Heart right ventricle (tissue), 16 donors: ENCODE results near the gene MED14. TPM values are rescaled to one million over a fixed set of nuclear protein-coding genes. Genes with fewer than 3 reads are reported as not detected.

Experiments used
- ATAC-seq, 8 donors: fragments of 200-7000 bp; cut with Tn5 transposase; one replicate each; pipeline ENCODE4 v1.9.1; 2020; ENCODE audit warnings: mild to moderate bottlenecking in 8 of 8, moderate library complexity in 8 of 8, moderate number of reproducible peaks in 1 of 8
- DNase-seq, 2 donors: peaks; one replicate each; pipeline ENCODE4 v3.0.0-alpha.2; 2020
- H3K27ac ChIP-seq, 10 donors: fragments of 200-600 bp; sonication (generic) in 2 of 10; one replicate each; pipeline versions ENCODE4 v1.5.0 to v1.8.0; 2020 to 2022; ENCODE audit warnings: mild to moderate bottlenecking in 3 of 10
- H3K27me3 ChIP-seq, 7 donors: fragments of 200-600 bp; one replicate each; pipeline ENCODE4 v1.8.0; 2021 to 2022; ENCODE audit warnings: mild to moderate bottlenecking in 2 of 7
- H3K36me3 ChIP-seq, 9 donors: fragments of 200-600 bp; sonication (generic) in 1 of 9; one replicate each; pipeline versions ENCODE4 v1.5.0 to v1.8.0; 2020 to 2022; ENCODE audit warnings: mild to moderate bottlenecking in 2 of 9
- H3K4me1 ChIP-seq, 9 donors: fragments of 200-600 bp; sonication (generic) in 1 of 9; one replicate each; pipeline versions ENCODE4 v1.5.0 to v1.8.0; 2020 to 2022; ENCODE audit warnings: mild to moderate bottlenecking in 4 of 9
- H3K4me3 ChIP-seq, 10 donors: fragments of 200-600 bp; sonication (generic) in 2 of 10; one replicate each; pipeline versions ENCODE4 v1.5.0 to v1.8.0; 2020 to 2022; ENCODE audit warnings: mild to moderate bottlenecking in 7 of 10, moderate library complexity in 2 of 10
- H3K9me3 ChIP-seq, 11 donors: fragments of 200-600 bp in 10 of 11; sonication (generic) in 2 of 11; one replicate each; pipeline versions ENCODE4 v1.5.0 to v1.8.0; 2013 to 2022; ENCODE audit warnings: mild to moderate bottlenecking in 2 of 11, control low read depth in 1 of 11, moderate library complexity in 1 of 11
- WGBS, 2 donors: extraction: QIAGEN DNeasy Blood & Tissue Kit; methylation state at CpG; one replicate each; pipeline ENCODE4 v1.1.7; 2013; ENCODE audit warnings: inconsistent platforms in 1 of 2; 5-methylcytosine and 5-hydroxymethylcytosine counted together
- intact Hi-C, 10 donors: fragments of 100-400 bp; cut with DNase I; formaldehyde crosslinking; loops; one replicate each; pipeline versions ENCODE4 v1.11.1 to v1.14.2; 2022
- polyA plus RNA-seq, 2 donors: library from polyadenylated mRNA; stranded (reverse); fragments of 200-250 nt; gene quantifications; one replicate each; pipeline ENCODE4 v1.2.3, GENCODE V29; 2013
- total RNA-seq, 10 donors: library from RNA; stranded (reverse); fragmentation: NEBNext Ultra II Directional in 3 of 10; extraction: Animal tissue kit (Norgen Biotek cat#: 25700) in 3 of 10; gene quantifications; one replicate each; pipeline versions ENCODE4 v1.2.1 to v1.2.4, GENCODE V29; 2021 to 2023
- TF ChIP-seq, protein P1 (sequence below), 9 donors: fragments of 200-600 bp; sonication (generic) in 2 of 9; IDR thresholded peaks; one replicate each; pipeline versions ENCODE4 v1.5.0 to v1.8.0; 2021 to 2022; ENCODE audit warnings: antibody characterized with exemption in 9 of 9, mild to moderate bottlenecking in 5 of 9, moderate library complexity in 1 of 9
- donor health status: Arrhythmogenic right ventricular cardiomyopathy.
- donor health status: ischemic (EF 13 %, LVEDD 7.1; RV severe dilation, severe dysfunction).
- donor health status: healthy with polysubstance abuse.
- donor health status: DM: no; HTN: yes; CAD: no.
- donor health status: DM: no; HTN: no; CAD: no.
- donor health status: ischemic (EF 25% LVEDD 6.9; RV normal size, moderate dysfunction).
- donor health status: ischemic (EF 25% LVEDD 5.7; RV mildly dilated, moderate dysfunction).
- donor health status: healthy.
- donor health status: DM: yes; HTN: yes; CAD: no.
- donor health status: Ischemic cardiomyopathy.
- donor health status: ischemic (EF 35%, LVEDD 5.7; RV mildly dilated, moderate dysfunction).
- donor health status: nonischemic (EF 11% LVEDD 7.7; RV severe dilation, severe dysfunction).
- donor health status: DM: yes; HTN: yes; CAD: no.
- donor health status: PGD.
- donor health status: ischemic (EF 29% LVEDD 5.4; RV normal size, mild dysfunction).
- donor health status: nonischemic (EF 23%, LVEDD 6.1; RV moderate dilation, normal function).

MED14 gene
- total and polyA plus RNA-seq, 12 donors = 7.1 to 44.9 (median 33.1) TPM

- DNase-seq = no peak
- Histone ChIP-seq H3K27ac (no peak overlapping the region), H3K36me3 (peaks cover 0 to 70% (median 4%) of the 10 kb centered on the region in 9 donors), H3K4me1 (no peaks in the 10 kb centered on the region), H3K9me3 (no peaks in the 10 kb centered on the region), H3K27me3 (peaks cover 0 to 61% (median 0%) of the 10 kb centered on the region in 7 donors), H3K4me3 (no peak overlapping the region)
- ATAC-seq = no peak
- TF ChIP-seq, protein P1, sequence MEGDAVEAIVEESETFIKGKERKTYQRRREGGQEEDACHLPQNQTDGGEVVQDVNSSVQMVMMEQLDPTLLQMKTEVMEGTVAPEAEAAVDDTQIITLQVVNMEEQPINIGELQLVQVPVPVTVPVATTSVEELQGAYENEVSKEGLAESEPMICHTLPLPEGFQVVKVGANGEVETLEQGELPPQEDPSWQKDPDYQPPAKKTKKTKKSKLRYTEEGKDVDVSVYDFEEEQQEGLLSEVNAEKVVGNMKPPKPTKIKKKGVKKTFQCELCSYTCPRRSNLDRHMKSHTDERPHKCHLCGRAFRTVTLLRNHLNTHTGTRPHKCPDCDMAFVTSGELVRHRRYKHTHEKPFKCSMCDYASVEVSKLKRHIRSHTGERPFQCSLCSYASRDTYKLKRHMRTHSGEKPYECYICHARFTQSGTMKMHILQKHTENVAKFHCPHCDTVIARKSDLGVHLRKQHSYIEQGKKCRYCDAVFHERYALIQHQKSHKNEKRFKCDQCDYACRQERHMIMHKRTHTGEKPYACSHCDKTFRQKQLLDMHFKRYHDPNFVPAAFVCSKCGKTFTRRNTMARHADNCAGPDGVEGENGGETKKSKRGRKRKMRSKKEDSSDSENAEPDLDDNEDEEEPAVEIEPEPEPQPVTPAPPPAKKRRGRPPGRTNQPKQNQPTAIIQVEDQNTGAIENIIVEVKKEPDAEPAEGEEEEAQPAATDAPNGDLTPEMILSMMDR (IDR thresholded peaks at IDR 0.05) = no peak
- 61% methylated on average over 2 of the region's 2 CpGs for WGBS, 2 donors
- intact Hi-C loops = loop anchor here in 7 of 10 donors (5.0 to 10.0 kb wide), 4 partner anchors 139 to 601 kb away; no protein-coding TSS in a partner anchor
These were observed 81.8 kb downstream of the MED14 start for GRCh38 chrX:40653535-40653934.

DNA sequence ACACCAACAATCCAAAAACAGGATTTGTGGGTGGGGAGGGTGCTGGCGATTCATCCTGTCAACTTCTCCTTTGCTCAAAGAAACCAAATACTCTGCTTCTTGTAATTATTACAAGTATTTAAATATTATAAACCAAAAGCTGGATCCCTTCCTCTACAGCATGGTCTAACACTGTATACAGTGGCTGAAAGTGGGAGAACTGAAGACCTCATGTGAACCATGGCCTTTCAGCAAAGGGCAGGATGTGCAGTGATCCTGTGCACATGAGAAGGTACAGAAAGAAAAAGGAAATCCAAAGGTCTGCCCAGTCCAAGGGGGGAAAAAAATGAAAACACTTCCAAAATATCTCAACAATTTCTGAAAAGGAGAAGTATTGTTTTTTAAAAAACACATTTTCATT, 82.7 kb downstream of the MED14 start:
- peaks cover 0 to 6% (median 4%) of the 10 kb centered on the region in 9 donors for H3K4me1 ChIP-seq
- TF ChIP-seq, protein P1 (IDR thresholded peaks at IDR 0.05) = no peak
- 75 to 84% methylated on average over 1 of the region's 1 CpG for WGBS, 2 donors
- no peak overlapping the region for H3K27ac ChIP-seq
- peaks cover 0 to 61% (median 4%) of the 10 kb centered on the region in 9 donors for H3K36me3 ChIP-seq
- intact Hi-C loops = loop anchor here in 7 of 10 donors (5.0 to 10.0 kb wide), 4 partner anchors 140 to 602 kb away; no protein-coding TSS in a partner anchor
- H3K27me3 ChIP-seq = peaks cover 0 to 56% (median 0%) of the 10 kb centered on the region in 7 donors
- DNase-seq (no peak), ATAC-seq (no peak)
- H3K9me3 ChIP-seq = no peaks in the 10 kb centered on the region
- no peak overlapping the region for H3K4me3 ChIP-seq

DNA sequence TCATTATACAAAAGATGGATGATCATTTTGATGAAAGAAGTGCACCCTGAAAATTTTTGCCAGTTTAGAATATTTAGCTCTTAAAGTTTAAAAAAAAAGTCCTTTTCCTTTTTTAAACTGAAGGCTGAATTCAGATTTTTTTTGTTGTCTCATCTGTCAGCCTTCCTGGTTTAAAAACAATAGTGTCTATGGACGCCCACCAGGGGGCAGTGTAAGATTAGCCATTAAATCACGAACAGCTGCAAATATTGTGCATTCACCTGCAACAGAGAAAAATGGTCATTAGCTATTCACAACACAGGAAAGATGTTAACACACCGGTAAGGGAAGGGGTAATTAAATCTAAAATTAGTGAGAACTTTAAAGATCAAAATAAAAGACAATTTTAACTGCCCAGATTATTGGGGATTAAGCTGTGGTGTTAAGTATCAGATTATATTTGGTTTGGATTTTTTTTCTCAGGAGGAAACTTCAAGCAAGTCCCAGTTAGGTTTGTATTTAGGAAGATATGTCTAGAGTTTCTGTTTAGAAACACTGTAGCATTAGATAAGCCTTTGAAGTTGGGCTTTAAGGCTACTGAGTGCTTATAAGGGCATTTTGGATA, 83.6 kb downstream of the MED14 start:
- Histone ChIP-seq H3K27ac (no peak overlapping the region), H3K36me3 (peaks cover 0 to 52% (median 4%) of the 10 kb centered on the region in 9 donors), H3K4me3 (no peak overlapping the region), H3K4me1 (peaks cover 0 to 8% (median 5%) of the 10 kb centered on the region in 9 donors), H3K9me3 (no peaks in the 10 kb centered on the region), H3K27me3 (peaks cover 0 to 47% (median 0%) of the 10 kb centered on the region in 7 donors)
- WGBS, 2 donors = 0 to 7% methylated on average over 3 of the region's 3 CpGs
- TF ChIP-seq, protein P1 (IDR thresholded peaks at IDR 0.05) = peak; percentile 44 to 88 (median 68)
- intact Hi-C loops = loop anchor here in 7 of 10 donors (5.0 to 10.0 kb wide), 4 partner anchors 141 to 603 kb away; no protein-coding TSS in a partner anchor
- DNase-seq = peak; percentile 15 to 55
- ATAC-seq = no peak

DNA sequence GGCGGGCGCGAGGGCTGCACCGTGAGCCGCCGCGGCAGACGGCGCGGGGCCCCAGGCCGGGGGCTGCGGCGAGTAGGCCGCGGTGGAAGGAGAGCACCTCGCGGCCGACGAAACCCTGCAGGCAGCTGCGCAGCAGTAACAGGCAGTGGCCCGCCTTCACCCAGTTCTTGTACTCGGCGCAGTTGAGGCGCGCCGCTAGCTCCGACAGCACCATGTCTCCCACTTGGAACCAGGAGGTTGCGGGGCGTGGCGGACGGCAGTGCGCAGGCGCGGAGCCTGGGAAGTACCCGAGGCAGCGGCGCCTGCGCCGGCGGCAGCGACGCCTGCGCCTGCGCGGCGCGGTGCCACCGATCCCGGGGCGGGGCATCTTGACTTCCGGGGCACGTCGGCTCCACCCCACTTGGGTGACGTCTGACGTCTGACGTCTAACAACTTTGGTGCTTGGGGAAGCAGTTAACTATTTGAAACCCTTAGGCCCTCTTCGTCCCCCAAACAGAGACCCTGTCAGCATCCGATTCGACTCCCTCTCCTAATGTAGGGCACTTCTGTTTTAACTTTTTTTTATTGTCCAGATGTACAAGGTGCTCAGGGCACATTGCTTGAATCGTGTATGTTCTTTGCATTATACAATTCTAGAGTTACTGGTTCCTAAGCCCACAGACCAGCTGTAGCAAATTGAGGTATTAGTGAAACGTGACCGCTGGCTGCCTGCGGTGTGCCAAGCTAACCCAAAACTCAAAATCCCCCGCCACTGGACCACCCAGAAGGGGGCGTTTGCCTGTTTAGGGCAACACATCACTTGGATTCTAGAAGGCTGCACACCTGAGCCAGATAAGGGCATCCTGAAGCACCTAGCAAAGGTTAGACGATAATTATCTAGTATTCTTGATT, 87.8 kb downstream of the MED14 start, which contains the start of gene CXorf38:
CXorf38 (minus strand) TSS at position 255 of the 891 bp plus-strand sequence; CDS start at position 214, 41 bp downstream.
- peak; percentile 77 to 94 (median 88) for ATAC-seq
- H3K27ac ChIP-seq = peak within 1 kb of the TSS; percentile 54 to 91 (median 82)
- intact Hi-C loops = loop anchor here in 5 of 10 donors (2.0 to 10.0 kb wide), 3 partner anchors 103 to 470 kb away; no protein-coding TSS in a partner anchor
- no peaks in the 10 kb centered on the region for H3K9me3 ChIP-seq
- DNase-seq = peak; percentile 87 to 92
- WGBS, 2 donors = 2 to 3% methylated on average over 24 to 59 of the region's 66 CpGs
- TF ChIP-seq, protein P1 (IDR thresholded peaks at IDR 0.05) = no peak
- H3K27me3 ChIP-seq = peaks cover 0 to 12% (median 0%) of the 10 kb centered on the region in 7 donors
- peak within 1 kb of the TSS; percentile 67 to 88 (median 78) for H3K4me3 ChIP-seq
- peaks cover 0 to 19% (median 0%) of the 10 kb centered on the region in 9 donors for H3K36me3 ChIP-seq
- peaks cover 0 to 46% (median 26%) of the 10 kb centered on the region in 9 donors for H3K4me1 ChIP-seq
